SK-N-SH (cell line): ENCODE results near the gene PPP3CB.

Source experiments
- CHD2 ChIP-seq: fragments of 150-350 bp; IDR thresholded peaks from 2 replicates; pipeline ENCODE4 v1.6.1; 2018; ENCODE audit warnings: low read length; ENCODE audit not compliant: partially characterized antibody
- CTCF ChIP-seq: fragments of 200-600 bp; sonication (generic); IDR thresholded peaks from 2 replicates; pipeline ENCODE4 v1.6.1; 2017; ENCODE audit warnings: antibody characterized with exemption, mild to moderate bottlenecking, moderate library complexity
- FOSL2 ChIP-seq: IDR thresholded peaks from 2 replicates; pipeline ENCODE4 v1.4.0; 2012; ENCODE audit warnings: low read depth, mild to moderate bottlenecking, moderate library complexity, borderline replicate concordance
- IRF3 ChIP-seq: fragments of 150-350 bp; IDR thresholded peaks from 2 replicates; pipeline ENCODE4 v1.6.1; 2016; ENCODE audit warnings: mild to moderate bottlenecking, low read depth, low read length
- MAX ChIP-seq: IDR thresholded peaks from 2 replicates; pipeline ENCODE4 v1.4.0; 2012; ENCODE audit warnings: low read depth
- PBX3 ChIP-seq: IDR thresholded peaks from 2 replicates; pipeline ENCODE4; 2012
- REST ChIP-seq: IDR thresholded peaks from 2 replicates; pipeline ENCODE4 v1.6.1; 2012; ENCODE audit warnings: mild to moderate bottlenecking, low read depth, low read length, moderate library complexity
- RFX5 ChIP-seq: IDR thresholded peaks from 2 replicates; pipeline ENCODE4 v1.6.1; 2012; ENCODE audit warnings: mild to moderate bottlenecking, improper control_type of control experiment, low read length
- SIN3A ChIP-seq: IDR thresholded peaks from 2 replicates; pipeline ENCODE4 v1.6.1; 2012; ENCODE audit warnings: low read depth, mild to moderate bottlenecking, low read length, moderate library complexity, borderline replicate concordance
- TEAD4 ChIP-seq: IDR thresholded peaks from 2 replicates; pipeline ENCODE4 v1.4.0; 2012; ENCODE audit warnings: mild to moderate bottlenecking, borderline replicate concordance; ENCODE audit not compliant: insufficient read depth
- USF2 ChIP-seq: fragments of 150-350 bp; IDR thresholded peaks from 2 replicates; pipeline ENCODE4 v1.6.1; 2017; ENCODE audit warnings: antibody characterized with exemption, low read length, low read depth, borderline replicate concordance
- YY1 ChIP-seq: IDR thresholded peaks from 2 replicates; pipeline ENCODE4 v1.4.0; 2012; ENCODE audit warnings: low read depth, mild to moderate bottlenecking

- TF ChIP-seq CHD2 (no peak), SIN3A (no peak), PBX3 (no peak), FOSL2 (no peak), RFX5 (no peak), MAX (no peak), CTCF (no peak), TEAD4 (no peak), IRF3 (no peak), REST (no peak), USF2 (no peak), YY1 (no peak)
Measured at GRCh38 chr10:73408978-73409521, 86.8 kb downstream of the PPP3CB start.
